Heart right ventricle (tissue), 16 donors: Measurements from ENCODE around the gene EIF2D. TPM values are rescaled to one million over a fixed set of nuclear protein-coding genes. Genes with fewer than 3 reads are reported as not detected.
"Not testable (repeated sequence)": the region's sequence is repeated elsewhere in the genome, so short reads cannot be mapped to it uniquely, and the experiment has no call there.

Source experiments
- ATAC-seq, 8 donors: fragments of 200-7000 bp; cut with Tn5 transposase; one replicate each; pipeline ENCODE4 v1.9.1; 2020; ENCODE audit warnings: mild to moderate bottlenecking in 8 of 8, moderate library complexity in 8 of 8, moderate number of reproducible peaks in 1 of 8
- DNase-seq, 2 donors: peaks; one replicate each; pipeline ENCODE4 v3.0.0-alpha.2; 2020
- H3K27ac ChIP-seq, 10 donors: fragments of 200-600 bp; sonication (generic) in 2 of 10; one replicate each; pipeline versions ENCODE4 v1.5.0 to v1.8.0; 2020 to 2022; ENCODE audit warnings: mild to moderate bottlenecking in 3 of 10
- H3K27me3 ChIP-seq, 7 donors: fragments of 200-600 bp; one replicate each; pipeline ENCODE4 v1.8.0; 2021 to 2022; ENCODE audit warnings: mild to moderate bottlenecking in 2 of 7
- H3K36me3 ChIP-seq, 9 donors: fragments of 200-600 bp; sonication (generic) in 1 of 9; one replicate each; pipeline versions ENCODE4 v1.5.0 to v1.8.0; 2020 to 2022; ENCODE audit warnings: mild to moderate bottlenecking in 2 of 9
- H3K4me1 ChIP-seq, 9 donors: fragments of 200-600 bp; sonication (generic) in 1 of 9; one replicate each; pipeline versions ENCODE4 v1.5.0 to v1.8.0; 2020 to 2022; ENCODE audit warnings: mild to moderate bottlenecking in 4 of 9
- H3K4me3 ChIP-seq, 10 donors: fragments of 200-600 bp; sonication (generic) in 2 of 10; one replicate each; pipeline versions ENCODE4 v1.5.0 to v1.8.0; 2020 to 2022; ENCODE audit warnings: mild to moderate bottlenecking in 7 of 10, moderate library complexity in 2 of 10
- H3K9me3 ChIP-seq, 11 donors: fragments of 200-600 bp in 10 of 11; sonication (generic) in 2 of 11; one replicate each; pipeline versions ENCODE4 v1.5.0 to v1.8.0; 2013 to 2022; ENCODE audit warnings: mild to moderate bottlenecking in 2 of 11, control low read depth in 1 of 11, moderate library complexity in 1 of 11
- CTCF ChIP-seq, 9 donors: fragments of 200-600 bp; sonication (generic) in 2 of 9; IDR thresholded peaks; one replicate each; pipeline versions ENCODE4 v1.5.0 to v1.8.0; 2021 to 2022; ENCODE audit warnings: antibody characterized with exemption in 9 of 9, mild to moderate bottlenecking in 5 of 9, moderate library complexity in 1 of 9
- WGBS, 2 donors: extraction: QIAGEN DNeasy Blood & Tissue Kit; methylation state at CpG; one replicate each; pipeline ENCODE4 v1.1.7; 2013; ENCODE audit warnings: inconsistent platforms in 1 of 2; 5-methylcytosine and 5-hydroxymethylcytosine counted together
- intact Hi-C, 10 donors: fragments of 100-400 bp; cut with DNase I; formaldehyde crosslinking; loops; one replicate each; pipeline versions ENCODE4 v1.11.1 to v1.14.2; 2022
- polyA plus RNA-seq, 2 donors: library from polyadenylated mRNA; stranded (reverse); fragments of 200-250 nt; gene quantifications; one replicate each; pipeline ENCODE4 v1.2.3, GENCODE V29; 2013
- total RNA-seq, 10 donors: library from RNA; stranded (reverse); fragmentation: NEBNext Ultra II Directional in 3 of 10; extraction: Animal tissue kit (Norgen Biotek cat#: 25700) in 3 of 10; gene quantifications; one replicate each; pipeline versions ENCODE4 v1.2.1 to v1.2.4, GENCODE V29; 2021 to 2023
- donor health status: Arrhythmogenic right ventricular cardiomyopathy.
- donor health status: ischemic (EF 13 %, LVEDD 7.1; RV severe dilation, severe dysfunction).
- donor health status: healthy with polysubstance abuse.
- donor health status: DM: no; HTN: yes; CAD: no.
- donor health status: DM: no; HTN: no; CAD: no.
- donor health status: ischemic (EF 25% LVEDD 6.9; RV normal size, moderate dysfunction).
- donor health status: ischemic (EF 25% LVEDD 5.7; RV mildly dilated, moderate dysfunction).
- donor health status: healthy.
- donor health status: DM: yes; HTN: yes; CAD: no.
- donor health status: Ischemic cardiomyopathy.
- donor health status: ischemic (EF 35%, LVEDD 5.7; RV mildly dilated, moderate dysfunction).
- donor health status: nonischemic (EF 11% LVEDD 7.7; RV severe dilation, severe dysfunction).
- donor health status: DM: yes; HTN: yes; CAD: no.
- donor health status: PGD.
- donor health status: ischemic (EF 29% LVEDD 5.4; RV normal size, mild dysfunction).
- donor health status: nonischemic (EF 23%, LVEDD 6.1; RV moderate dilation, normal function).

EIF2D gene
- total and polyA plus RNA-seq, 12 donors, result 16.8 to 35.6 (median 29.5) TPM

GRCh38 chr1:206633708-206634121 lies 21.4 kb upstream of the EIF2D start:
- peak in 1 of 8 donors; percentile 18 for ATAC-seq
- intact Hi-C loops, result loop anchor here (1.0 to 10.0 kb wide), 19 partner anchors 31 to 441 kb away; no protein-coding TSS in a partner anchor
- WGBS, 2 donors, result 65 to 72% methylated on average over 9 of the region's 9 CpGs
- Histone ChIP-seq H3K4me1 (peaks cover 0 to 58% (median 30%) of the 10 kb centered on the region in 9 donors), H3K9me3 (no peaks in the 10 kb centered on the region), H3K27ac (peak overlapping the region in 2 of 10 donors; percentile 89 to 90), H3K27me3 (peaks cover 0 to 10% (median 0%) of the 10 kb centered on the region in 7 donors), H3K36me3 (peaks cover 0 to 7% (median 0%) of the 10 kb centered on the region in 9 donors), H3K4me3 (no peak overlapping the region)
- no peak for DNase-seq
- TF ChIP-seq CTCF (IDR thresholded peaks at IDR 0.05), result no peak

- DNase-seq, result peak; percentile 28 to 89
- no peaks in the 10 kb centered on the region for H3K9me3 ChIP-seq
- WGBS, 2 donors, result 8 to 11% methylated on average over 4 of the region's 4 CpGs
- no peak overlapping the region for H3K4me3 ChIP-seq
- peak overlapping the region in 3 of 10 donors; percentile 6 to 59 (median 13) for H3K27ac ChIP-seq
- no peaks in the 10 kb centered on the region for H3K36me3 ChIP-seq
- peak in 7 of 8 donors; percentile 6 to 52 (median 46) for ATAC-seq
- TF ChIP-seq CTCF (IDR thresholded peaks at IDR 0.05), result peak; percentile 53 to 81 (median 67)
- intact Hi-C loops, result loop anchor here (1.0 to 10.0 kb wide), 15 partner anchors 33 to 444 kb away; no protein-coding TSS in a partner anchor
- H3K4me1 ChIP-seq, result peaks cover 0 to 32% (median 16%) of the 10 kb centered on the region in 9 donors
- H3K27me3 ChIP-seq, result peaks cover 0 to 9% (median 0%) of the 10 kb centered on the region in 7 donors
Measured at GRCh38 chr1:206631085-206631509, 18.8 kb upstream of the EIF2D start.

GRCh38 chr1:206628916-206629315 lies 16.7 kb upstream of the EIF2D start:
- H3K27ac ChIP-seq, result no peak overlapping the region
- TF ChIP-seq CTCF (IDR thresholded peaks at IDR 0.05), result no peak
- DNase-seq (no peak), ATAC-seq (no peak)
- intact Hi-C loops, result loop anchor here in 3 of 10 donors (5.0 to 10.0 kb wide), 2 partner anchors 293 to 346 kb away; partner anchors contain the start of genes FCAMR (in 2 of the 3) and FCMR (in 1 of the 3)
- H3K4me1 ChIP-seq, result peaks cover 0 to 15% (median 8%) of the 10 kb centered on the region in 9 donors
- no peaks in the 10 kb centered on the region for H3K36me3 ChIP-seq
- no peaks in the 10 kb centered on the region for H3K27me3 ChIP-seq
- no peaks in the 10 kb centered on the region for H3K9me3 ChIP-seq
- 0% methylated on average over 1 of the region's 1 CpG for WGBS, 2 donors
- no peak overlapping the region for H3K4me3 ChIP-seq

- not testable (repeated sequence) for H3K4me3 ChIP-seq, H3K27ac ChIP-seq, DNase-seq, H3K9me3 ChIP-seq, H3K27me3 ChIP-seq, H3K36me3 ChIP-seq, ATAC-seq, H3K4me1 ChIP-seq
- intact Hi-C loops, result loop anchor here in 3 of 10 donors (5.0 to 10.0 kb wide), 2 partner anchors 296 to 348 kb away; partner anchors contain the start of genes FCAMR (in 2 of the 3) and FCMR (in 1 of the 3)
- 87 to 99% methylated on average over 2 of the region's 2 CpGs for WGBS, 2 donors
Measured at GRCh38 chr1:206626396-206626795, 14.1 kb upstream of the EIF2D start.
